IPS DF 4.7 (cell line): ENCODE measurements around the gene C10orf67.
"Not testable (repeated sequence)": the region's sequence is repeated elsewhere in the genome, so short reads cannot be mapped to it uniquely, and the experiment has no call there.

Experiments
- DNase-seq: peaks from one replicate; pipeline ENCODE4 v3.0.0-alpha.2; 2013; ENCODE audit warnings: low spot score; ENCODE audit errors: extremely low read depth

Gene C10orf67

DNA sequence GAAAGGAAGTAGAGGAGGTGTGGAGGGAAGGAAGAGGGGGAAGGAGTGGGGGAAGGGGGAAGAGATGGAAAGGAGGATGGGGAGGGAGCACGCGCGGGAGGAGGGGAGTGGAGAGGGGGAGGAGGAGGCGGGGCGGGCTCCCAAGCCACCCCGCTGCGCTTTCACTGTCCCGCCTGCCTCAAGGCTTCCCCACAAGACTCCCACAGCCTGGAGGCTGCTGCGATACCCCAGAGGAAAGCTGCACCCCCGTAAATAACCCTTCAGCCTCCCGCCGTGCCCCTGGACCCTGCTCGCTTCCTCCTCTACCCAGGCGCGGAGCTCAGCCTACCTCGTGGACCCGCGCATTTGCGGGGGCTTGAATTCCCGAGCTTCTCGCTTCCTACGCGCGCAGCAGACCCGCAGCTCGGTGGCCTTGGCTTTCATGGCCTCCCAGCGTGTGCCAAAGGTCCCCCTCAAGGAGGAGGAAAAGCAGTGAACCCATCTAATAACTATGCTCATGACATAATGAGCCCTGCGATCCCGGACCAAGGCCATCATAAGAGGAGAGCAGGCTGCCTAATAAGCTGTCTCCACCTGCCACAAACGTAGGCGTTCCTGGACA, at the start of gene C10orf67:
TSS of gene C10orf67 (minus strand) at position 557 of the 601 bp plus-strand sequence. CDS start at position 534, 23 bp downstream.
- no peak for DNase-seq

DNA sequence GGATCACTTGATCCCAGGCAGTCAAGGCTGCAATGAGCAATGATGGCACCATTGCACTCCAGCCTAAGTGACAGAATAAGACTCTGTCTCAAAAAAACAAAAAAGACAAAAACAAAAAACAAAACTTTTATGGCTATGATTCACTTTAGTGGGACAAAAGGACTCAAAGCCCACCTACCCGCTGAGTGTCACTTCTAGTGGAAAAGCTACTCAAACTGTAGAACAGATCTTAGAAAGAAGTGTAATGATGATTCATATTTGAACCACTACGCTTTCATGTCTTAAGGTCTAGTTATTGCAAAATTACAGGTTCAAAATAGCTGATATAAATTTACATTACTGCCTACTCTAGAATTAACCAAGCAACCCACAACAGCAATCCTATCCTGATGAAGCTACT, 47.2 kb upstream of the C10orf67 start:
- DNase-seq = no peak

DNA sequence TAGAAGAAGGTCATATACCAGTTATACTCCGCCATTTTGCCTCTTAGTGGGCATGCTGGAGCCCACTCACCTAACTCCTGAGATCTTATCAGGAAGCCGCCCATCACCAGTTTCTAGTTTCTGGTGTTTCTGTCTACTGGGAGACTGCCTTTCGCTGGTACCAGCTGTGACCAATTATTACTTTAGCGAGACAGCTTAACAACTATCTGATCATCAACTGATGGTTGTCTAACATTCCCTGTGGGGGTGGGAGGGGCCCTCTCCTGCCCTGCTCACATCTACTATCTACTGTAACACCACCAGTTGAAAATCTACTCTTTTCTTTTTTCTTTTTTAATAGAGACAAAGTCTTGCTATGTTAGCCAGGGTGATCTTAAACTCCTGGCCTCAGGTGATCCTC, 46.2 kb upstream of the C10orf67 start:
- no peak for DNase-seq

DNA sequence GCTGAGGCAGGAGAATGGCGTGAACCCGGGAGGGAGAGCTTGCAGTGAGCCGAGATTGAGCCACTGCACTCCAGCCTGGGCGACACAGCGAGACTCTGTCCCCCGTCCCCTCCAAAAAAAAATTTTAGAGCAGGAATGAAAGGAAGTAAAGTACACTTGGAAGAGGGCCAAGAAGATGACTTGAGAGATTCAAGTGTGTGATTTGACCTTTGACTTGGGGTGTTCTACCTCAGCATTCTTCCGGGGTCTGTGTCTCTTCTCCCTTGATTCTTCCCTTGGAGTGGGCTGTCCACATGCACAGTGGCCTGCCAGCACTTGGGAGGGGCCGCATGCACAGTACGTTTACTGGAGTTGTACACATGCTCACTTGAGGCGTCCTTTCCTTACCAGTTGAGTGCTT, 45.8 kb upstream of the C10orf67 start:
- not testable (repeated sequence) for DNase-seq

DNA sequence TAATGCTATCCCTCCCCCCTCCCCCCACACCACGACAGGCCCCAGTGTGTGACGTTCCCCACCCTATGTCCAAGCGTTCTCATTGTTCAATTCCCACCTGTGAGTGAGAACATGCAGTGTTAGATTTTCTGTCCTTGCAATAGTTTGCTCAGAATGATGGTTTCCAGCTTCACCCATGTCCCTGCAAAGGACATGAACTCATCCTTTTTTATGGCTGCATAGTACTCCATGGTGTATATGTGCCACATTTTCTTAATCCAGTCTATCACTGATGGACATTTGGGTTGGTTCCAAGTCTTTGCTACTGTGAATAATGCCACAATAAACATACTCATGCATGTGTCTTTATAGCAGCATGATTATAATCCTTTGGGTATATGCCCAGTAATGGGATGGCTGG, 42.9 kb upstream of the C10orf67 start:
- DNase-seq = not testable (repeated sequence)

DNA sequence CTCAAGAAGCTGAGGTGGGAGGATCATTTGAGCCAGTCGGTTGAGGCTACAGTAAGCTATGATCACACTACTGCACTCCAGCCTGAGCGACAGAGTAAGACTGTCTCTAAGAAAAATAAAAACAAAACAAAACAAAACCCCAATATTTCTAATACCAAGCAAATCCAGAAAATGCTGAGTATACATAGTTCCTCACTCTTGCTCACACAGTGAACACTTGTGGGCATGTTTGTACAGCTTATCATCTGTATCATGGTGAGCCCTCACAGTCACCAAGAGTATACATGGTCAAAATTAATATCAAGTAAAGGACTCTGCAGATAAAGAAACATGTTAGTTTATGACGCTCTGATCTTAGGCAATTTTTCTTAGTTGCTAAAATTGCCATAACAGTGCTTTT, 41.5 kb upstream of the C10orf67 start:
- DNase-seq = no peak

DNA sequence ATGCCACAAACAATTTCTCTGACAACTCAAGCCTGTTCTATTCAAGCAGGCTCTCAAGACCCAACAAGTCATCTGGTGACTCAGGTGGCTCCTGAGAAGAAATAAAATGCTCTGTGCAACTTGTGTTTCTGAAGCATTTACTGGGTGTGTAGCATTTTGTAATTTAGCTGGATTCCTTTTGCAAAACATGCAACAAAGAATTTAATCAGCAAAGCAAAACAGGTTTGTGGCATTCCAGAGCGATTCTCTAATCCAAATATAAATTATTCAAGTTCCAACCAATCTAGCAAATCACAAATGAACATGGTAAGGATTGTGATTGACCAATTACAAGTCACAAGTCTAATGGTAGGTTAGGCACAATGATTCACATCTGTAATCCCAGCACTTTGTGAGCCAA, 39.8 kb upstream of the C10orf67 start:
- DNase-seq = no peak

DNA sequence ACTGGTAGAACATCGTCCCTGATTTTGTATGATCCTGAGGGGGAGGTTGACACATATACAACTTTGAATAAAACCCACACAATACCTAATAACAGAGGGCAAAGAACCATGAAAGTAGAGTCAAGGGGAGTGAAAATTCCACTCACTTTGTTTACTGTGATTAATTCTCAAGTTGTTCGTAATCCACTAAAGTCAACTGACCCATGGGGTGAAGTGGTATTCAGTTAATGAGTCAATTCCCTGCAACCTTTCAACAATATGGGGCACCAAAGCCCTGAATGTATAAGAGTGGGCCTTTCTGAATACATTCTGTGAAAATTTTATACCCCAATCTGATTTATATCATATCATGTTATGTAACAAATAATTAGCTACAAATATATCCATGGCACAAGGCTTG, 39.0 kb upstream of the C10orf67 start:
- no peak for DNase-seq

DNA sequence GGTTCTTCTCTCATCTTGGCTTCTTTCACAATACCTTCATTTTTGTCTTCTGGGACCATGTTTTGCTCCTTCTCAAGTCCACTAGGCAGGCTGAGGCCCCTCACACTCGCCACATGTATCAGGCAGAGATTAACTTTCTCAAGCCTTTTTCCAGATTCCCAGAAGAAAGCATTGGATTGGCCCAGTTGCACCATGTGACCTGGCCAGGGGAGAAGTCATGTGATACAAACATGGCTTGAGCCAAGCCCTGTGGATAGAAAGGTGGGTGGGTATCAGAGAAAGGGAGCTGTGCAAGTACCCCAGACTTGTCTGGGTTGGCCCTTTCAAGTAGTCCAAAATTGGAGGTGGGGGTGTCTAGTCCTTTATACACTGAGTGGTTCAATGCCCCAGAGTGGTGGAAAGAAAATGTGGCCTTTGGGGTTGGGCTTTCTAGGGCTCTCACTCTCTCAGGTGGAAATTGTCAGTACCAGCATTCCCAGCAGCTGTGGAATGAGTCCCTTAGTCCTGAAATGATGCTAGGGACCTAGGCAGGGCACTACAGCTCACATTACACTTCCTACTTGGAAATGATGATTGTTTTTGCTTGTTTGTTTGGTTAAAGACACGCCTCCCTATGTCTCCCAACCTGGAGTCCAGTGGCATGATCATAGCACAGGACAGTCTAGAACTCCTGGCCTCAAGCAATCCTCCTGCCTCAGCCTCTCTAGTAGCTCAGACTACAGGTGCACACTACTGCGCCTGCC, 36.9 kb upstream of the C10orf67 start:
- DNase-seq = no peak

DNA sequence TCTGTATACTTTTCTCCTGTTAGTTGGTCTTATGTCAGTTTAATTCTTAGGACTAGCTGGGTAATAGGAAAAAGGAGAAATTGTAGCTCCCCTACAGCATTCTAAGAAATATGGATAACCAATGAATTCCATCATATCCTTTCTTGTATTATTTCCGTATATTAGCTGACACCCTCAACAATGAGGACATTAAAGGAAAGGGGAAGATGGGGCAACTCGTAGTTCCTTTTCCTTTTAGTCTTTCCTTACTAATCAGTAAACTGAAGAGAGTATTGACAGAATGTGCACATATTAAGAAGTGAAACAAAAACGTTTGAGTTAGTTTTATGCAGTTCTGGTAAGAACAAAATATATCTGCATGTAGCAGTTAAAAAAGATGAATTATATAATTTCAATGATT, 35.1 kb upstream of the C10orf67 start:
- DNase-seq = no peak

DNA sequence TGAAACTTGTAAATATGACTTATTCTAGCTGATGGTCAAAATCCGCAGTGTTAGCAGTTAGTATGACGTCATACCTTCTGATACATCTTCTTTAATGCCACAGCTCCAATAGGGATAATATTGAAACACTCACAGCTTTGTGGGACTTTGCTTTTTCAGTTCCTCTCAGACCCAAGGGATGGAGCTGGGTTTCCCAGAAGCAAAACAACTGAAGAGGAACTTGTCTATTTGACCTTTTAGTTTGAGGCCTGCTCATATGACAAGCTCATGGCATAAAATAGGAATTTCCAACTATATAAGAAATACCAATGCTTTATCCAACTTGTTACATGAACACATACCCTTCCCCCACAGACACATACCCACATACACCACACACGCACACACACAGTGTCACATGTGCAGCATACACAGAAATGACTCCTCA, 31.6 kb upstream of the C10orf67 start:
- DNase-seq = no peak

DNA sequence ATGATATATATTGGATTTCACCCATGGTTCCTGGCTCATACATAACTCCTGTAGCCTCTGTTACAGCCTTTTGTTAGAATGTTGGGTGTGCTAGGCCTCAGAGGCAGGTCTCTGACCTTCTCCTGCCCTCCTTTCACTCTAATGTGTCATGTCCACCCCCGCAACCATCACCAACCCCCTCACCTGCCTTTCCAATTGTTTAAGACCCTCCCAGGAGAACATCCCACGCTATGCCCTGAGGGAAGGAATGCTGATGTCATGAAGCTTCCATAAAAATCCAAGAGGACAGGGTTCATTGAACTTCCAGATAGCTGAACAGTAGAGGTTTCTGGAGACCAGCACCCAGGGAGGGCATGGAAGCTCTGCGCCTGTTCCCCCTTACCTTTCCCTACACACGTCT, 30.8 kb upstream of the C10orf67 start:
- no peak for DNase-seq

DNA sequence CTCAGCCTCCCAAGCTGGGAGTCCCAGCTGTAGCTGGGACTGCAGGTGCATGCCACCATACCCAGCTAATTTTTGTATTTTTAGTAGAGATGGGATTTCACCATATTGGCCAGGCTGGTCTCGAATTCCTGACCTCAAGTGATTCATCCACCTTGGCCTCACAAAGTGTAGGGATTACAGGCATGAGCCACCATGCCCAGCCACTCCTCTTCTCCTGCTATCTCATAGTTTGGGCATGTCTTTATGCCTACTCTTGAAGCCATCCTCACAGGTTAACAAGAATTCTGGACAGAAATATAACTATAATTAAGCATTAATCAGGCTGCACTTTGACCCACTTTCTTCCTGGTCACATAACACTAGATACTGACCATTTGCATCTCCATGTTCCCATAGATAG, 28.6 kb upstream of the C10orf67 start:
- no peak for DNase-seq

DNA sequence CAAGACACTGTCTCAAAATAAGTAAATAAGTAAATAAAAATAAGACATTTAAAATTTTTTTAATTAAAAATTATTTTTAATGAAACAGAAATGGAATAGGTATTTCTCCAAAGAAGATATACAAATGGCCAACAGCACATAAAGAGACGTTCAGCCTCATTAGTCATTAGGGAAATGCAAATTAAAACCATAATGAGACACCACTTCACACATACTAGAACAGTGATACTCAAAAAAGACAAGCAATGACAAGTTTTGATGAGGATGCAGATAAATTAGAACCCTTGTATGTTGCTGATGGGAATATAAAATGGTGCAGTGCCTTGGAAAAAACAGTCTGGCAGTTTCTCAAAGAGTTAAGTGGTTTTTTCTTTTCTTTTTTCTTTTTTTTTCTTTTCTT, 26.5 kb upstream of the C10orf67 start:
- no peak for DNase-seq

DNA sequence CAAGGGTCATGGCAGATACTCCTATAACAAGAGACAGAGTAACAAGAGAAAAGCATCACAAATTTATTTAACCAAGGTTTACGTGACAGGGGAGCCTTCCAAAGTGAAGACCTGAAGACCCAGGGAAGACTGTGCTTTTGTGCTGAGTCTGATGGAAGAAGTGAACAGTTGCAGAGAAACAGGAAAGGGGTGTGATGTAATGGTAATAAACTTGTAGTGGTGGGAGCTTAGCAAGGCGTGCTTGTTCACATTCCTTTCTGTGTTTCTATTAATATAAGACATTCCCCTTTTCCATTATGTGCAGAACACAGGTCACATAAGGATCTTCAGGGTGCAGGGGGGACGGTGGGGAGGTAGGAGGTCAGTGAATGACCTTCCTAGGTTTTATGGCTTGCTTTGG, 25.5 kb upstream of the C10orf67 start:
- no peak for DNase-seq

DNA sequence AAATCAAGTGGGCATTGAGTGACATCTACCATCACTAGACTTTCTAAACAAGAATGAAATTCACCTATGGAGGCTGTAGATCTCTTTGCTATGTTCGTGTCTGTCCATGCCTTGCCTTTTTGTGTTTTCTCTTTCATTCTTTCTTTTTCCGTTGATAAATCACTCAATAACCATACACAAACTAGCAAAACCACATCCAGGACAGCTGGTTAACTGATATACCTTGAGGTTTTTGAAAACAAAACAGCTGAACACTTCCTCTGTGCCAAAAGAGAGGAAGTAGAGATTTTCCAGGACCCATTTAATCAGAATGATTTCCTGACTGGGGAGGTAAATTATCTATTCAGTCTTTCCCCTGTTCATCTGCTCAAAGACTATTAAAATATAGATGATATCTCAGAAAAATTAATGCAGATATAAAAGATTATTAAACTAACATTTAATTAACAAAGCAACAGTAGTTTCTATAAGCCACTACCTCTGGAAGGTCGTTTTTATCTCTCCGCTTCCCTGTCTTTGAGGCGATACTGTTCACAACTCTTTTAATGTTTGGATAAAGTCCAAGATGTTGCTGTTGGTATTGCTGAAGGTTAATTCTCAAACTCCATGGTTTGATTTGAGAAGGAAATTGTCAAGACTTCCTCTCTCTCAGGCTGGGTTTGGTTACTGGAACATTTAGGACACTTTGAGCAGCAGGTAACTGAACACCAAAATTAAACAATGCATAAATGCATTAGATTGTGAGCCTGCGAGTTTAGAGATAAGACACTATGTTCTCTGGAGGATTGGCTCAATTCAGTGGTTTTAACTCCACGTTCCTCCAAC, 24.4 kb upstream of the C10orf67 start:
- DNase-seq = no peak

DNA sequence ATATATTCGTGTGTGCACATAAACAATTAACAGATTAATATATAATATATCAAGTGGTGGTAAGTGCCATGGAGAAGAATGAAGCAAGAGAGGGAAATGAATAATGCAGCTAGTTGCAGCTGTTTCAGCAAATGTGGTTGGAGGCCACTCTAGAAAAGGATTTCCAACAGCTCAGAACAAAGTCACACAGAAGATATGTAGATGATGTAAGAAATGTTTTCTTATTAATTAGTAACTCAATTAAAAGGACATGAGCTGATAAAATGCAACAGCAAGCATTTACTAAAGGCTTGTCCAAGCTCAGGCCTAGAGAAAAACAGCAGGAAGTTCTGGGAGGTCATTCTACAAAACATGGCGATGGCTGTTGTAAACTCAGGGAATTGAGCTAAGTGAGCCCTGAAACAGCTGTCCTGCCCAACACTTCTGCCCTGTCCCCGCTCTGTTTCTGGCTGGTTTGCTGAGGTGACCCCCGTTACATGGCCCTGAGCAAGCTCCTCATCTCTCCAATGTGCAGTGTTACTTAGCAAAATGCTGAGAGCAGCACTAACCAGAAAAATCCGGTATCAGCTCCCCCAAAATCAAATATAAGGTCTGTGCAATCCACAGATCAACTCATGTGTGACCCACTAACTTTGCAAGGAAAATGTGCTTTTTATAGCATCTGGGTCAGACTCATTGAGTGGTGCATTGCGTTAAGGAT, 23.4 kb upstream of the C10orf67 start:
- DNase-seq = no peak

DNA sequence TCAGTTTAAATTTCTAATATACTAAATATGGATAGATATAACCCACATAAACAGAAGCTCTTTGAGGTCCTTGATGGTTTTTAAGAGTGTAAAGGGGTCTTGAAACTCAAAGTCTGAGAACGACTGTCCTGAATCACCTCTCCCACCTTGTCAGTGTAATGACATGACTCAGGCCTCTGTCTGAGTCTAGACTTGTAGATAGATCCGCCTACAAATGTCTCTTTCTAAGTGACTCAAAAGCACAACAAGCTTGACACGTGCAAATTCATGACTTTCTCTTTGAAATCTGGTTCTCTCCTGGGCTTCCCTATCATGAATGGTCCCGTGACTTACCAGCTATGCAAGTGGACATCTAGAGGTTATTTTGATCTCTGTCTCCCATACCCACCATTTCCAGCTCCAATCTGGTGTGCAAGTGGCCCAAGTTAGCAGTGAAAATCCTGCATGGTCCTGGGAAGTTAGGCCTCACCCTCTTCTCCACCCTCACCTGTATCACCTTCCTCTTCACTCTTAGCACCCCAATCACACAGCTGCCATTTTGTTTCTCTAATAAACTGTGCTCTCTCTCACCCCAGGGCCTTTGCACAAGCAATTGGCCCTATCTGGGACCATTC, 20.9 kb upstream of the C10orf67 start:
- DNase-seq = not testable (repeated sequence)

DNA sequence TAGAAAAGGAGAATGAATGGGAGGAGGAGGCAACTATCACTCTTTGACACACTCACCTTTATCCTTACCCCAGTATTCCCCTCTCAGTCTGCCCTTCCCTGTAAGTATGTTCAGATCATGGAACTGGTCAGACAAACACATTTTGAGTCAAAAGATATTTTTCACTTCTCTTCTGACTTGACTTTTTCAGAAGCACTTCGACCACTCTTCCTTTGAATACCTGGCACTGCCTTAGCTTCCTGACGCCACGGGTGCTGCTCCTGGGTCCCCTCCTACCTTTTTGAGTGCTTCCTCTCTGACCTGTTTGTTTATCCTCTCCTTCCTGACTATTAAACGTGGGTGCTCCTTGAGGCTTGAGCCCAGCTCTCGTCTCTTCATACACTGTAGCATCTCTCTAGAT, 19.8 kb upstream of the C10orf67 start:
- DNase-seq = no peak

DNA sequence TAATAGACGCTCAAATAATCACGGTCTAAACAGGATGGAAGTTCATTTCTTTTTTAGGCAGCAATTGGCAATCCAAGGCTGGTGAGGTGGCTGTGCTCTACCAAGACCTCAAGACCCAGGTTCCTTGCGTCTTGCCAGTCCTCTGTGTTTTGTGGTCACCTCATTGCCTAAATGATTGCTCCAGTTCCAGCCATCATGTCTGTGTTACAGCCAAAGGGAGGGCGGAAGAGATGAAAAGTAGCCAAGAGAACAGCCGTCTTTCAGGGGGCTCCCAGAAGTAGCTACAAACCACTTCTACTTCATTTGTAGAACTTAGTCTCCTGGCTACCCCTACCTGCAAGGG, 19.2 kb upstream of the C10orf67 start:
- no peak for DNase-seq
